Measurements from ENCODE around the gene CD101. TPM values are rescaled to one million over a fixed set of nuclear protein-coding genes. Genes with fewer than 3 reads are reported as not detected.

CD101 gene
- total and polyA plus RNA-seq, 10 donors: 1.0 to 15.9 (median 6.8) TPM

DNA sequence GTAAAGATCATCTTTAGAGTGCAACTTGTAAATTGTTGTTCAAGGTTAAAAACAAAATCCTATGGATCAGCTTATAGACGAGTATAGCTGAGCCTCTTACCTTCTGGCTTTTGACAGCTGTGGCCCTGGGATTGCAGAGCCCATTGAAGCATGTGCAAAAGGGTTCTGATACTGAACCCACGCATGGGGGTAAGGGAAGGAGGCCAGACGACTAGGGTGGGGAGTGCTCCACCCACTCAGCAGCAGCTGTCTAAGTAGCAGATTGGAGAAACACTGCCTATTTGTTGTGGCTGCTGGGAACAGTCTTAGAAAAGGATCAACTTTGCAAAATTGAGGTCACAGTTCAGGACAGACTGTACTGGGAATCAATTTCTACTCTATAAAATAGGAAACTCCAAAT, 16.1 kb downstream of the CD101 start:
- peaks cover 0 to 12% (median 0%) of the 10 kb centered on the region in 6 donors for H3K36me3 ChIP-seq
- no peaks in the 10 kb centered on the region for H3K27me3 ChIP-seq (replicated peaks in 1 of 7)
- DNase-seq: no peak
- TF ChIP-seq POLR2AphosphoS5 (IDR thresholded peaks at IDR 0.05): no peak
- TF ChIP-seq POLR2A (IDR thresholded peaks at IDR 0.05): no peak
- no peak for TF ChIP-seq CTCF (IDR thresholded peaks at IDR 0.05 in 8 of 11, conservative IDR thresholded peaks at IDR 0.05 in 3 of 11)
- no peak overlapping the region for H3K4me3 ChIP-seq
- no peaks in the 10 kb centered on the region for H3K4me1 ChIP-seq
- intact Hi-C loops (cut with DNase I; ENCODE audit: low total_unique reads): no loop called here
- no peak overlapping the region for H3K27ac ChIP-seq
- H3K9me3 ChIP-seq: no peaks in the 10 kb centered on the region
- 32 to 57% (median 46%) methylated on average over 3 of the region's 3 CpGs for WGBS, 5 donors

GRCh38 chr1:117020526-117021156, 19.1 kb downstream of the CD101 start:
- H3K36me3 ChIP-seq: peaks cover 0 to 20% (median 0%) of the 10 kb centered on the region in 6 donors
- no peaks in the 10 kb centered on the region for H3K27me3 ChIP-seq (replicated peaks in 1 of 7)
- TF ChIP-seq POLR2A (IDR thresholded peaks at IDR 0.05) (no peak), POLR2AphosphoS5 (IDR thresholded peaks at IDR 0.05) (no peak), CTCF (IDR thresholded peaks at IDR 0.05 in 8 of 11, conservative IDR thresholded peaks at IDR 0.05 in 3 of 11) (no peak)
- no peak overlapping the region for H3K4me3 ChIP-seq
- H3K27ac ChIP-seq: no peak overlapping the region
- no peak for DNase-seq
- WGBS, 5 donors: 37 to 71% (median 46%) methylated on average over 1 of the region's 1 CpG
- H3K4me1 ChIP-seq: no peaks in the 10 kb centered on the region
- intact Hi-C loops (cut with DNase I; ENCODE audit: low total_unique reads): no loop called here
- H3K9me3 ChIP-seq: no peaks in the 10 kb centered on the region

GRCh38 chr1:117022114-117022513, 20.6 kb downstream of the CD101 start:
- no peak for DNase-seq
- no peaks in the 10 kb centered on the region for H3K27me3 ChIP-seq (replicated peaks in 1 of 7)
- 58 to 88% (median 69%) methylated on average over 3 of the region's 3 CpGs for WGBS, 5 donors
- intact Hi-C loops (cut with DNase I; ENCODE audit: low total_unique reads): no loop called here
- H3K4me1 ChIP-seq: peaks cover 0 to 7% (median 0%) of the 10 kb centered on the region in 6 donors
- H3K27ac ChIP-seq: no peak overlapping the region
- peaks cover 0 to 27% (median 0%) of the 10 kb centered on the region in 6 donors for H3K36me3 ChIP-seq
- no peak for TF ChIP-seq POLR2AphosphoS5 (IDR thresholded peaks at IDR 0.05)
- no peak for TF ChIP-seq POLR2A (IDR thresholded peaks at IDR 0.05)
- no peak for TF ChIP-seq CTCF (IDR thresholded peaks at IDR 0.05 in 8 of 11, conservative IDR thresholded peaks at IDR 0.05 in 3 of 11)
- H3K4me3 ChIP-seq: no peak overlapping the region
- no peaks in the 10 kb centered on the region for H3K9me3 ChIP-seq

DNA sequence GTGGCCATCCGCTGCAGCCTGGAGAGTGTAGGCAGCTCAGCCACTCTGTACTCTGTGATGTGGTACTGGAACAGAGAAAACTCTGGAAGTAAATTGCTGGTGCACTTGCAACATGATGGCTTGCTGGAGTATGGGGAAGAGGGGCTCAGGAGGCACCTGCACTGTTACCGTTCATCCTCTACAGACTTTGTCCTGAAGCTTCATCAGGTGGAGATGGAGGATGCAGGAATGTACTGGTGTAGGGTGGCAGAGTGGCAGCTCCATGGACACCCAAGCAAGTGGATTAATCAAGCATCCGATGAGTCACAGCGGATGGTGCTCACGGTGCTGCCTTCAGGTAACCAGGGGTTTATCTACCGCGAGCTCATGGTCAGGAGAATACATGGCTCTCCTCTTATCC, 24.0 kb downstream of the CD101 start:
- Histone ChIP-seq H3K9me3 (no peaks in the 10 kb centered on the region), H3K36me3 (peaks cover 0 to 17% (median 0%) of the 10 kb centered on the region in 6 donors), H3K27me3 (replicated peaks in 1 of 7) (no peaks in the 10 kb centered on the region), H3K27ac (no peak overlapping the region), H3K4me1 (peaks cover 0 to 7% (median 0%) of the 10 kb centered on the region in 6 donors), H3K4me3 (no peak overlapping the region)
- intact Hi-C loops (cut with DNase I; ENCODE audit: low total_unique reads): no loop called here
- 97% methylated on average over 7 of the region's 7 CpGs for WGBS, 5 donors
- TF ChIP-seq POLR2A (IDR thresholded peaks at IDR 0.05) (no peak), POLR2AphosphoS5 (IDR thresholded peaks at IDR 0.05) (no peak), CTCF (IDR thresholded peaks at IDR 0.05 in 8 of 11, conservative IDR thresholded peaks at IDR 0.05 in 3 of 11) (no peak)
- no peak for DNase-seq

All from spleen (tissue), 11 donors.